Left renal cortex interstitium (tissue), 4 donors: ENCODE measurements around the gene SRGAP2C. TPM values are rescaled to one million over a fixed set of nuclear protein-coding genes. Genes with fewer than 3 reads are reported as not detected.
"Not testable (repeated sequence)": the region's sequence is repeated elsewhere in the genome, so short reads cannot be mapped to it uniquely, and the experiment has no call there.

Source experiments
- DNase-seq, 4 donors: peaks; one replicate each; pipeline ENCODE4 v3.0.0-alpha.2; 2013; ENCODE audit warnings: low read depth in 4 of 4, low spot score in 2 of 4, missing footprints in 1 of 4
- polyA plus RNA-seq, 4 donors: library from polyadenylated mRNA; unstranded; fragments of 120-200 nt; gene quantifications; one replicate each; pipeline ENCODE4 v1.2.1, GENCODE V29; 2013; ENCODE audit not compliant: insufficient read length in 4 of 4

SRGAP2C gene
- polyA plus RNA-seq, 4 donors = 16.1 to 23.3 (median 21.1) TPM

- DNase-seq = not testable (repeated sequence)
Measured at GRCh38 chr1:121185140-121185708, 449 bp downstream of the SRGAP2C start.

DNA sequence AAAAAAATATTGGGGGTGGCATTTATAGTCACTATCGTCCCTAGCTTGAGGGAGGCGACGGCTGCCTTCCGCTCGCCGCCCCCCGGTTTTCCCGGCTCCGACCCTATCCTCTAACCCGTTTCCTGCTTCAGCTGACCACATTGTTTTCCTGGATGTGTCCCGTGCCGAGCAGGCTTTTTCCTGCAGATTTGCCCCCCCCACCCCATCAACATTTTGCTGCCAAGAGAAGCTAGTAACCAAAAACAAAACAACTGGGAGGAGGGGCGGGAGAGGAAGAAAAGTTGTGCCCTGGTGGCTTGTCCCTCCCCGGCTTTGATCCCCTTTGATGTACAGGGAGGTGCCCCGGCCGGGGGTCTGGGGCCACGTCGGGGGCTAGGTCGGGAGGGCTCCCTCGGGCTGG lies 1.4 kb downstream of the SRGAP2C start:
- DNase-seq = not testable (repeated sequence)

- DNase-seq = not testable (repeated sequence)
Measured at GRCh38 chr1:121187914-121188313, 3.1 kb downstream of the SRGAP2C start.

GRCh38 chr1:121192512-121192911 lies 7.7 kb downstream of the SRGAP2C start:
- DNase-seq = not testable (repeated sequence)

GRCh38 chr1:121197095-121197882 lies 12.5 kb downstream of the SRGAP2C start:
- DNase-seq = not testable (repeated sequence)

GRCh38 chr1:121199763-121200162 lies 15.0 kb downstream of the SRGAP2C start:
- not testable (repeated sequence) for DNase-seq

DNA sequence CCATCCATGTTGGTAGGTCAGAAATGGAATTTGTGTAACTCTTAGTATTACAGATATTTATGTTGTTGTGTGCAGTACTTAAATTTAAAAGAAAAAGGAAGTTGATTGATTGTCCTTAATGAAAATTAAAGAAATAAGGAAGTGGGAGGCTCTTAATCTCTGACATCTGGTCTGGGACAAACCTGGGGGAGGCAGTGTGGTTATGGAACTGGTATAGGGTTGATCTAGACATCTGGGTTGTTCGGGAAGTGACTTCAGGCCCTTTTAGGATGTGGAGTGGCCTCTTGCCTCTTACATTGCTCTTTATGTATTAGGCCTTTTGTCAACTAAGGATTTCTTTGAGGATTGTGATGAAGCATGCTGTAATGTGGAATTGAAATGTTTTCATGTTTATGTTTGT lies 15.5 kb downstream of the SRGAP2C start:
- DNase-seq = not testable (repeated sequence)

DNA sequence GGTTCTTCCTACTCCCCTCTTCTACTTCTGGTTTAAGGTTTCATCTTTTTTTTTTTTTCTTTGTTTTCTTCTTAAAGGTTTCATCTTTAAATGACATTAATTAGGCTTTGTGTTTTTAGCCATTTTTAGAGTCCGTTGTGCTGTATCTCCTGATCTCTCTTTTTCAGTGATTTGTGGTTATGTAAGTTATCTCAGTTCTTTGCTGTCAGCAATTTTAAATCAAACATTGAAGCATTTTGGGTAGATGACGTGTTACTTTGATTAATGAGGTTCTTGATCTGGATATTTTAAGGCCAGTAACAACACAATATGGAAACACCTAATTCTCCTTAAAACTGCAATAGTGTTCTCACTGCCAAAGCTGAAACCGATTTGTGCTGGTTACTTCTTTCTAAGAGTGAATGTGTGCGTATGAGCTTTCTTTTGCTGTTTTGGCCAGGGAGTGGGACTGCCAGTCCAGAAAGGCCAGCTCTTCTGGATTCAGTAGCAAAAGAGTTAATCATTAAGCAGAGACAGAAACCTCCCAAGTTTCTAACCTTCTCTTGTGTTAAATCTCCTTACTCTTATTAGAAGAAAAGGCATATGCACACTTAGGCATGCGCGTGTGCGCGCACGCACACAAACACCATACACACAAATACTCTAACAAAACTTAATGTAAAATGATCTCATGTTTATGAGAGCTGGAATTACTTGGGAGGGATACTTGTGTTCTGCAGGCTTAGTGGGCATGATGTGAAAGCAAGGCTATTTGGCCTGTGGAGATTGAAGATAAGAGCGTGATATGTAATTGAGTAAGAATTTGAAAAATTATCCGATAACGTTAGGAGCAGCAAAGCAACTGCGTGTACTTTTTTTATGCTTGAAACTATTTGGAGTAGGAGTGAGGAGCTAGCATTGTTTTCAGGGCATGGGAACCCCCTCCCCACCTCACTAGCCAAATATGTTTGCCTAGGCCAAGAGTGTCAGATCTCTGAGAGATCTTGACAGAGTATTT lies 16.5 kb downstream of the SRGAP2C start:
- DNase-seq = not testable (repeated sequence)

- not testable (repeated sequence) for DNase-seq
Measured at GRCh38 chr1:121202986-121203385, 18.2 kb downstream of the SRGAP2C start.

DNA sequence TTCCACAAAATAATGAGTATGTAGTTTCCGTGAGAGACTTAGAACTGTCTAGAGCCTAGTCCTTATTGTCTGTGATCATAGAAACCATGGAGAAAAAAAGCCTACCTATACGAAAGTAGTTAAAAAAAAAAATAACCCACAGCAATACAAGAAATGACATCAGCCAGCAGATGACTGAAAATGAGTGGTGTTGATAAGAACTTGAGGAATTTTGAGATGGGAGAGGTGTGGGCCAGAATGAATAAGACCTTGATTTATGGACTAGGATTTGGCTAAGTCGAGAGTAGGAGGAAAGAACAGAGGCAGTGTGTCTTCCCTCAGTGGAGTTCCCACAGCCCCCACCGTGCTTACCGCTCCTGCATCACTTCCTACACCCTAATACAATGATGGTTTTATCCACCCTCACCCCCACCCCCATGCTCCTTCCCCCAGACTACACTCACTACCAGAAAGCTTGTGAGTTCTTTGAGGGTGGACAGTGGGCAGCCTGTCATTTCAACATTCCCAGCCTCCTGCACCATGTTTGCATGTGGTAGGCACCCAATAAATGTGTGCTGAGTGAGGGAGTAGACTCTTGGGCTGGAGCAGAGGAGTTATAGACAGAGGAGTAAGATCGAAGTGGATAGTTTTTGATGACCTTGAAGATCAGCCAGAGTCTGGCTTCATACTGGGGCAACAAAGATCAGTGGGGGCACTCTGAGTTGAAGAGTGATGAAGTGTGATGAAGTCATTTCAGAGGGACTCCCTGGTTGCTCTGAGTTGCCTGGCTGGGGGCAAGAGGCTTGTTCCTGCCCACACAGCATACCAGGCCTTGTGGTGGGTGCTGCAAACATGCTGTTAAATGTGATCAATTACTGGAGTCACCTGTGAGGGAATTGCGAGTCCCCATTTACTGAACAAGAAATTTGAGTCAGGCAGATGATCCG lies 21.3 kb downstream of the SRGAP2C start:
- not testable (repeated sequence) for DNase-seq

DNA sequence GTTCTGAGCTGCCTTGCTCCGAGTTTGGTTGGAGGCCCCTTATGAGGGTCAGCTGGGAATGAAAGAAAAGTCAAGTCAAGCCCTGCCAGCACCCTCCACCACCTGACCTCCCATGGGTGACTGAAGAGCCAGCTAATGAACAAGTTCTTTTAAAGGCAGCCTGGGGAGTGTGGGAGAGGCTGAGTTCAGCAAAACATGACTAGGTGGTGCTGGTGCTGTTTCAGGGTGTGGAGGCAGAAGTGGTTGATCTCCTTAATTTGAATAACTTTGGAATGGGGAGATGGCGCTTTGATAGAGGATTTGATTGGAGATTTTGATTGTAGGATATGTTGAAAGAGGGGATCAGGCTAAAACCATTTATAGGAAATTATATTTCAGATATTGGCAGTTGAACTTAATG lies 22.6 kb downstream of the SRGAP2C start:
- DNase-seq = not testable (repeated sequence)

DNA sequence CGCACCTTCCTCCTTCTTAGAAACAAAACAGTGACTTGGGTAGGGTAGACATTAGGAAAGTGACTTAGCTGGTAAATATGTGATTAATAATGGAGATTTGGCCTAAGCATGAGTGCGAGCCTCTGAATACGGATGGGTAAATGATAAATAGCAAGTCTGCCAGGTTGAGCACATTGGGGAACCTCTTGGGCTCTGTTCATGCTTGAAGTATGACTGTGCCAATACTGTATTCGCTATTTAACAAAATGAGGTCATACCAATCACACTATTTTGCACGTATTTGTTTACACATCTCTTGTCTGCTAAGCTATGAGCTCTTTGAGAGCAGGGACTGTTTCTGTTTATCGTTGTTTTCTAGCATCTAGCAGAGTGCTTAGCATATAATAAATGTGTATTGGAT lies 23.6 kb downstream of the SRGAP2C start:
- not testable (repeated sequence) for DNase-seq

- DNase-seq = not testable (repeated sequence)
Measured at GRCh38 chr1:121210778-121211177, 26.0 kb downstream of the SRGAP2C start.

DNA sequence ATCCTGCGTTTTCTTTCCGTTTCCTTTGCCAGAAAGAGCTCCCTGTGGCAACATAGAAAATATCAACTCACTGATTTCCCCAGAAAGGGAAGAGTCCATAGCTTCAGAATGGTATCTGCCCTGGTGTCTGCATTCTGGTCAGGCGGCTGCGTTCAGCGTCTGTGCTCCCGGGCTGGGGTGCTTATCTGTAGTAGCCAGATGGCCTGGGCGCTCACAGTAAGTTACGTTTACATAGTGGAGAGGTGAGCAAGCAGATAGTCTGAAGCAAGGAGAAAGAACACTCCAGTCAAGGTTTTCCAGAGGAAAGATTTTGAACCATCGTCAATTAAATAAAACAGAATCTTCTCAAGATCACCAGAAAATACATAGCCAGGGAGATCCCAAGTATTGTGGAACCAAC lies 28.7 kb downstream of the SRGAP2C start:
- not testable (repeated sequence) for DNase-seq

- not testable (repeated sequence) for DNase-seq
Measured at GRCh38 chr1:121214544-121215156, 29.9 kb downstream of the SRGAP2C start.

GRCh38 chr1:121215699-121216417 lies 31.1 kb downstream of the SRGAP2C start:
- not testable (repeated sequence) for DNase-seq

DNA sequence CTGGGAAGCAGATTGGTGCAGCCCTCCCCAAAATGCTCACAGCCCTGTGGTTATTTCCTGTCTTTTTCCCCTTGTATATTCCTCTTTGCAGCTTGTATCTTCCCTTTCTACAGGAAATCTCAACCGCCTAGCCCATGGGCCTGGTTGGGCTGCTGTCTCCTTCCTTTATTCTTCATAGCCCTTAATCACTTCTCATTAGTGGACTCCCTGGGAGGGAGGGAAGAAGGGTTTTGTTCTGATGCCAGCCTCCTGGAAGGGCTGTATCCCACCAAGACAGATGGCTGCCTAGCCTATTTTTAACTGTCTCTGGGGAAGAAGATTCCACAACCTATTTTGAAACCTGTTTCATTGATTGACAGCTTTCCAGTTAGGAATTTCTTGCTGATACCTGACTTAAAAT lies 31.9 kb downstream of the SRGAP2C start:
- not testable (repeated sequence) for DNase-seq

GRCh38 chr1:121221770-121222169 lies 37.0 kb downstream of the SRGAP2C start:
- not testable (repeated sequence) for DNase-seq

- DNase-seq = not testable (repeated sequence)
Measured at GRCh38 chr1:121224714-121225113, 39.9 kb downstream of the SRGAP2C start.
